GM18526 (cell line): ENCODE results near the gene TENT4B.

Experiments
- POLR2A ChIP-seq: IDR thresholded peaks from 3 replicates; pipeline ENCODE4 v1.6.1; 2011; ENCODE audit not compliant: insufficient read length; ENCODE audit errors: extremely low read depth

The TENT4B gene

GRCh38 chr16:50274326-50275097 lies 121.4 kb downstream of the TENT4B start:
- TF ChIP-seq POLR2A = no peak

DNA sequence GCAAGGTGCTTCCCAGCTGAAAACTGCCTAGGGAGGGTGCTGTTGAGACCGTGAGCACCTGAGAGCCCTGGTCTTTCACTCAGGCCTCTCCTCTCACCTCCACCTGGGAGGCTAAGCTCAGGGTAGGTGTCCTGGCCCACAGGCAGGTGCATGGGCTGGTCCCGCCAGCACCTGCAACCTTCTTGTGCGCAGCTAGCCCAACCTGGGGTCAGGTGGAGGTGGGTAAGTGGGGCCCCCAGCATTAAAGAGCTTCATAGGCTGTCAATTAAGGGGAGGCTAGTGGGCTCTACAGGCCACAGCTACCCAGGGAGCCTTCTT lies 122.0 kb downstream of the TENT4B start:
- no peak for TF ChIP-seq POLR2A

DNA sequence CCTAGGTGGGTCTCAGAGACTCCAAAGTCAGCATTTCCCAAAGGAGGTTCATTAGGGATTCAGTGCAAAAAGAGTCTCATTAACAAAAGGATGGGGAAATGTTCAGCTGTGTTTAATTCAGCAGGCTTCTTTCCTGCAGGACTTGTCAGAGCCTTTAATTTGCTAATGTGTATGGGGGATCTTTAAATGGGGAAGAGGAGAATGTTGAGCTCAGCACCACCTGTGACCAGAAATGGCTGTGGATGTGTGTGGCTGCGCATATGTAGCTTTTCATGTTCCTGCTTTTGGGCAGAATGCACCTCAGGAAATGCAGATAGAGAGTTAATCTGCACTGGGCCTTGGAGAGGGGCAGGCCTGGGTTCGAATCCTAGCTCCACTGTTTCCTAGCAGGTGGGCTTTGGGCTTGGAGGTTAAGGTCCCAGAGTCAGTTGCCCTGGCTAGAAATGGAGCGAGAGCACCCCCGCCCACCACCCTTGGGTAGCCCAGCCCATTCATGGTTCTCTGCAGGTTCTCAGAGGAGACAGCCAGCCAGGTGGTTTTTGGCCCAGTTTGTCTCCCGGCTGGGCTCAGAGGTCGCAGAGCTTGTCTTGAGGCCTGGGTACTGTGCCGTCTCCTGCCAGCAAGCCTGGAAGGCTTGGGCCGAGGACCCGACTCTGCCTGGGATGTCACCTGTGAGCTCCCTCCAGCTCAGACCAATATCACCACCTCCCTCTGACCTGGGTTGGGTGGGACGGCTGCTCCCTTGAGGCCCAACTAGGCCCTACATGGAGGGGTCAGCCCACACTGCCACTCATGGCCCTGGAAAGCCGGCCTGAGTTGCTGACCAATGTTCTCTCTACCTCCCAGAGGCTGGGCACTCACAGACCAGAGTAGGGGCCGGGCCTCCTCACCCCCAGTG lies 122.6 kb downstream of the TENT4B start:
- TF ChIP-seq POLR2A = no peak

- no peak for TF ChIP-seq POLR2A
Observed at GRCh38 chr16:50276326-50276640, 123.2 kb downstream of the TENT4B start.

GRCh38 chr16:50276801-50277555 lies 123.9 kb downstream of the TENT4B start:
- TF ChIP-seq POLR2A = no peak

- TF ChIP-seq POLR2A = no peak
Observed at GRCh38 chr16:50278251-50278650, 125.1 kb downstream of the TENT4B start.

DNA sequence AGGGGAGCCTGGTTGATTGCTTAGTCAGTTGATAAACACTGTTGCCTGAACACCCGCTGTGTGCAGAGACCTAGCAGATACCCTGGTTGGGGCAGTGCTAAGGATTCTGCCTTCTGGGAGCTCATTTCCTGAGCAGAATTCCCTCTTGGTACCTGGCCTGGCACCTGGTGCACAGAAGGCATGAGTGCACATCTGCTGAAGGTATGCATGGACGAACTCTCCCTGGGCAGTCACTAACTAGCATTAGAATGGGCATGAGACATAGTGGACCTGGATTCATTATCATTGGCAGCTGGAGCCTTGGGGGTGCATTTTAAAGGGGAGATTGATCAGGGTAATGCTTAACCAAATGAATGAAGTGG lies 126.4 kb downstream of the TENT4B start:
- TF ChIP-seq POLR2A = no peak

DNA sequence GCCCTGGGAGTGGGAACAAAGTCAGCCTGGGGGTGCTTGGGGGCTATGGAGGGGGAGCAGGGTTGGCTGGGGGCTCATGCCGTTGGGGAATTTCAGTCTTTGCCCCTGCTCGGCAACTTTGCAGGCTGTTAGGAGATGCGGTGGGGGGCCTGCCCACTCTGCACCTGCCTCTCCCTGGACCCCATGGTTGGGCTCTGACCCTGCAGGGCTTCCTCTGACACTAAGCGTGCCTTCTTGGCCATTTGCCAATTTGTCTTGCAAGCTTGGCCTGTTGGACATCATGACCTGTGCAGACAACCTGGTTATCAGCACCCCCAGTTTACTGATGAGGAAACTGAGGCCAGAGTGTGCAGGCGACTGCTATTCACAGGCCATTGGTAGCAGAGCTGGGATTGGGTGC lies 127.8 kb downstream of the TENT4B start:
- TF ChIP-seq POLR2A = no peak
